DOHH2 (cell line): ENCODE measurements around the gene CDKN2C.

Experiments used
- CTCF ChIP-seq: fragments of 200-600 bp; sonication (generic); IDR thresholded peaks from one replicate; pipeline ENCODE4 v1.5.1; 2014; ENCODE audit warnings: antibody characterized with exemption, mild to moderate bottlenecking, low read depth, low read length; ENCODE audit not compliant: poor library complexity, severe bottlenecking
- EZH2phosphoT487 ChIP-seq: fragments of 200-600 bp; sonication (generic); IDR thresholded peaks from 2 replicates; pipeline ENCODE4 v1.6.1; 2017; ENCODE audit warnings: borderline replicate concordance, mild to moderate bottlenecking, antibody characterized with exemption, low read length, moderate library complexity, mixed read lengths

- no peak for TF ChIP-seq CTCF
- no peak for TF ChIP-seq EZH2phosphoT487
Observed at GRCh38 chr1:51002516-51002915, 32.5 kb downstream of the CDKN2C start.
